Thyroid gland (tissue), 4 donors: Measurements from ENCODE around the gene ERF.

ENCODE experiments used
- POLR2A ChIP-seq, 2 donors: fragments of 450-650 bp; IDR thresholded peaks; one replicate each; pipeline ENCODE4 v1.6.1; 2017; ENCODE audit warnings: antibody characterized with exemption in 2 of 2, mild to moderate bottlenecking in 2 of 2, moderate library complexity in 1 of 2
- TF ChIP-seq, protein P1 (sequence below), 6 experiments: fragments of 200-600 bp in 3 of 6; fragments of 450-650 bp in 3 of 6; sonication (generic) in 3 of 6; IDR thresholded peaks; one replicate each; pipeline ENCODE4 v1.5.1; 2016 to 2019; ENCODE audit warnings: antibody characterized with exemption in 6 of 6, mild to moderate bottlenecking in 2 of 6, inconsistent platforms in 1 of 6, moderate library complexity in 1 of 6

DNA sequence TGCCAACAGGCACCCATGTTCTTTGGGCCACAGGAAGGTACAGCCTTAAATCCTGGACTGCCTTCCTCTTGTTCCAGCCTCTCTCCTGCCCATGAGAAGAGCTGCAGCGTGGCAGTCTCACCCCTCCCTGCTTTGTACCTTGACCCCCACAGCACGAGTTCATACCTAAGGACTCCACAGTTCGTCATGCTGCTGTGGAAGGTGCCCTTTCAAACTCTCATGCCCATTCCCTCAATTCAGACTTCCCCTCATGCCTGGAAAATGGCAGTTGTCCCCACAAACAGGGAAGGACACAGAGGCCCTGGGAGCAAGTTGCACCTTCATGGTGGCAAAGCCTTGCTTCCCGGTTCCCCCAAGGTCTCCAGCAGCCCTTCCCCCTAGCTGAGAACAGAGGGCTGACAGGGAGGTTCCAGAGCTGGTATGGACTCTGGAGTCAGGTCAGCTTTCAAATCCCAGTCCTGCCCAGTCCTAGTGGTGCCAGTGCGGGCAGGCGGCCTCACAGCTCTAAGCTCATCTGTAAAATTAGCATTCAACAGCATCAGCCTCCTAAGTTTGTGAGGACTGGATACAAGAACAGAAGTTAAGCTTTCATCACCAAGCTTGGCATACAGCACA lies 21.1 kb downstream of the ERF start:
- TF ChIP-seq, protein P1, sequence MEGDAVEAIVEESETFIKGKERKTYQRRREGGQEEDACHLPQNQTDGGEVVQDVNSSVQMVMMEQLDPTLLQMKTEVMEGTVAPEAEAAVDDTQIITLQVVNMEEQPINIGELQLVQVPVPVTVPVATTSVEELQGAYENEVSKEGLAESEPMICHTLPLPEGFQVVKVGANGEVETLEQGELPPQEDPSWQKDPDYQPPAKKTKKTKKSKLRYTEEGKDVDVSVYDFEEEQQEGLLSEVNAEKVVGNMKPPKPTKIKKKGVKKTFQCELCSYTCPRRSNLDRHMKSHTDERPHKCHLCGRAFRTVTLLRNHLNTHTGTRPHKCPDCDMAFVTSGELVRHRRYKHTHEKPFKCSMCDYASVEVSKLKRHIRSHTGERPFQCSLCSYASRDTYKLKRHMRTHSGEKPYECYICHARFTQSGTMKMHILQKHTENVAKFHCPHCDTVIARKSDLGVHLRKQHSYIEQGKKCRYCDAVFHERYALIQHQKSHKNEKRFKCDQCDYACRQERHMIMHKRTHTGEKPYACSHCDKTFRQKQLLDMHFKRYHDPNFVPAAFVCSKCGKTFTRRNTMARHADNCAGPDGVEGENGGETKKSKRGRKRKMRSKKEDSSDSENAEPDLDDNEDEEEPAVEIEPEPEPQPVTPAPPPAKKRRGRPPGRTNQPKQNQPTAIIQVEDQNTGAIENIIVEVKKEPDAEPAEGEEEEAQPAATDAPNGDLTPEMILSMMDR (IDR thresholded peaks at IDR 0.05), result no peak
- TF ChIP-seq POLR2A (IDR thresholded peaks at IDR 0.05), result no peak
